IMR-90 (cell line): ENCODE data around the gene FAM217B. TPM values are rescaled to one million over a fixed set of nuclear protein-coding genes. Genes with fewer than 3 reads are reported as not detected.

Source experiments
- ATAC-seq: fragments of 200-7000 bp; cut with Tn5 transposase; 2 replicates; pipeline ENCODE4 v1.9.1; 2020; ENCODE audit warnings: low read depth, mild to moderate bottlenecking, moderate library complexity
- BruUV-seq: library from RNA; stranded (reverse); fragments of 400-500 nt; replicated peaks from 2 replicates; lab custom pipeline; 2021; lab: Mats Ljungman, UMichigan
- CTCF ChIA-PET: fragments of 300-600 bp; formaldehyde crosslinking; extraction: SDS; loops from one replicate; lab custom pipeline; 2021; ENCODE audit warnings: antibody characterized with exemption; lab: Yijun Ruan, JAX
- POLR2A ChIA-PET: fragments of 300-600 bp; sonication (Branson Sonifier 250); formaldehyde crosslinking; loops from one replicate; lab custom pipeline; 2022; ENCODE audit warnings: antibody characterized with exemption; ENCODE audit not compliant: unreplicated experiment; lab: Charles Lee
- DNase-seq: peaks from one replicate; pipeline ENCODE4 v3.0.0; 2013
- H2AFZ ChIP-seq: replicated peaks from 2 replicates; pipeline ENCODE3; 2013; ENCODE audit warnings: low read length, mild to moderate bottlenecking; ENCODE audit not compliant: poor library complexity
- H2AK5ac ChIP-seq: 2 replicates; pipeline ENCODE4 v1.6.1; 2013; ENCODE audit warnings: low read depth, low read length, inconsistent platforms
- H2AK9ac ChIP-seq: replicated peaks from 2 replicates; pipeline ENCODE3; 2013; ENCODE audit warnings: mild to moderate bottlenecking, low read depth, low read length, moderate library complexity; ENCODE audit not compliant: poor library complexity
- H2BK120ac ChIP-seq: 2 replicates; pipeline ENCODE4 v1.6.1; 2013; ENCODE audit warnings: low read depth, low read length, inconsistent platforms
- H2BK15ac ChIP-seq: 3 replicates; pipeline ENCODE4 v1.6.1; 2013; ENCODE audit warnings: low read depth, low read length, inconsistent platforms
- H2BK20ac ChIP-seq: 2 replicates; pipeline ENCODE4 v1.6.1; 2013; ENCODE audit warnings: low read depth, mild to moderate bottlenecking, inconsistent platforms, low read length, moderate library complexity
- H2BK5ac ChIP-seq: 2 replicates; pipeline ENCODE4 v1.6.1; 2013; ENCODE audit warnings: mild to moderate bottlenecking, low read depth, low read length, inconsistent platforms; ENCODE audit not compliant: poor library complexity, severe bottlenecking
- H3K14ac ChIP-seq: replicated peaks from 2 replicates; pipeline ENCODE4 v1.6.1; 2013; ENCODE audit warnings: low read depth, low read length, inconsistent platforms
- H3K18ac ChIP-seq: 2 replicates; pipeline ENCODE4 v1.6.1; 2013; ENCODE audit warnings: low read depth, low read length, control low read depth
- H3K23ac ChIP-seq: 2 replicates; pipeline ENCODE4 v1.6.1; 2013; ENCODE audit warnings: low read depth, low read length, inconsistent platforms
- H3K27ac ChIP-seq: 2 replicates; pipeline ENCODE4 v1.5.1; 2013; ENCODE audit warnings: mild to moderate bottlenecking, control low read depth, low read length; ENCODE audit not compliant: insufficient read depth
- H3K27me3 ChIP-seq: 2 replicates; pipeline ENCODE4 v1.6.1; 2013; ENCODE audit warnings: low read length; ENCODE audit not compliant: control insufficient read depth, insufficient read depth
- H3K36me3 ChIP-seq: 2 replicates; pipeline ENCODE4 v1.6.1; 2013; ENCODE audit warnings: low read length, mixed read lengths; ENCODE audit not compliant: control insufficient read depth, insufficient read depth
- H3K4ac ChIP-seq: 2 replicates; pipeline ENCODE4 v1.6.1; 2013; ENCODE audit warnings: low read depth, low read length, inconsistent platforms
- H3K4me1 ChIP-seq: 2 replicates; pipeline ENCODE4 v1.6.1; 2013; ENCODE audit warnings: low read length, mixed read lengths; ENCODE audit not compliant: control insufficient read depth, insufficient read depth
- H3K4me2 ChIP-seq: 2 replicates; pipeline ENCODE4 v1.6.1; 2013; ENCODE audit warnings: low read depth, mild to moderate bottlenecking, control low read depth, low read length, moderate library complexity
- H3K4me3 ChIP-seq: 2 replicates; pipeline ENCODE4 v1.5.1; 2013; ENCODE audit warnings: low read depth, mild to moderate bottlenecking, control low read depth, low read length, moderate library complexity; ENCODE audit not compliant: insufficient read depth
- H3K56ac ChIP-seq: 2 replicates; pipeline ENCODE4 v1.6.1; 2013; ENCODE audit warnings: low read length, inconsistent platforms; ENCODE audit not compliant: insufficient read depth; ENCODE audit errors: extremely low read depth
- H3K79me1 ChIP-seq, 2 experiments: 2 replicates each; pipeline ENCODE4 v1.6.1; 2013; ENCODE audit warnings: low read length in 2 of 2, inconsistent platforms in 1 of 2, low read depth in 1 of 2
- H3K9ac ChIP-seq: 2 replicates; pipeline ENCODE4 v1.6.1; 2013; ENCODE audit warnings: low read depth, low read length, control low read depth
- H3K9me1 ChIP-seq: 2 replicates; pipeline ENCODE4 v1.6.1; 2013; ENCODE audit warnings: low read length, inconsistent platforms; ENCODE audit not compliant: insufficient read depth
- H3K9me3 ChIP-seq: 2 replicates; pipeline ENCODE4 v1.6.1; 2013; ENCODE audit warnings: low read length; ENCODE audit not compliant: control insufficient read depth, insufficient read depth
- H4K20me1 ChIP-seq: 2 replicates; pipeline ENCODE4 v1.6.1; 2013; ENCODE audit warnings: low read length, inconsistent platforms; ENCODE audit not compliant: insufficient read depth
- H4K5ac ChIP-seq: 2 replicates; pipeline ENCODE4 v1.6.1; 2013; ENCODE audit warnings: mild to moderate bottlenecking, low read depth, low read length, control low read depth
- H4K8ac ChIP-seq, 2 experiments: 2 replicates each; pipeline ENCODE4 v1.6.1; 2013; ENCODE audit warnings: low read depth in 2 of 2, low read length in 2 of 2, control low read depth in 1 of 2, inconsistent platforms in 1 of 2
- H4K91ac ChIP-seq: 2 replicates; pipeline ENCODE4 v1.6.1; 2013; ENCODE audit warnings: low read depth, low read length, inconsistent platforms; ENCODE audit not compliant: insufficient read depth
- SMC3 ChIP-seq: fragments of 150-350 bp; IDR thresholded peaks from 2 replicates; pipeline ENCODE4 v1.6.1; 2016; ENCODE audit warnings: low read depth, mild to moderate bottlenecking, antibody characterized with exemption, low read length, moderate library complexity
- WGBS, 2 experiments: methylation state at CpG; one replicate each; pipeline versions ENCODE4 v1.1.5 to v1.1.7; 2013; ENCODE audit warnings: missing lambda C conversion rate in 2 of 2; ENCODE audit not compliant: insufficient read length in 1 of 2; ENCODE audit errors: extremely low coverage in 2 of 2; 5-methylcytosine and 5-hydroxymethylcytosine counted together
- dilution Hi-C: fragments of 300-500 bp; cut with HindIII; formaldehyde crosslinking; loops from one replicate; pipeline ENCODE4 v1.14.3; 2018; ENCODE audit warnings: low sequenced_read_pairs; ENCODE audit not compliant: unreplicated experiment
- in situ Hi-C: fragments of 300-500 bp; cut with MboI; formaldehyde crosslinking; loops from 3 replicates; pipeline ENCODE4 v1.14.3; 2019; ENCODE audit warnings: low sequenced_read_pairs, inconsistent platforms, mixed read lengths
- intact Hi-C: fragments of 100-400 bp; cut with micrococcal nuclease; formaldehyde crosslinking; loops from 2 replicates; pipeline ENCODE4 v1.10.0; 2022
- polyA plus RNA-seq, 3 experiments: library from polyadenylated mRNA; depleted of rRNA; stranded (reverse); fragments of >200 nt; gene quantifications; 2 replicates each; pipeline ENCODE4 v1.2.3, GENCODE V29; 2012; ENCODE audit warnings: low replicate concordance in 1 of 3
- total RNA-seq: library from RNA; depleted of rRNA; stranded (reverse); fragments of >200 nt; gene quantifications from 2 replicates; pipeline ENCODE4 v1.2.3, GENCODE V29; 2012

Gene FAM217B
- total and polyA plus RNA-seq, 2 of the 4 experiments (the other 2 are of a cell fraction) = 3.0 to 3.9 TPM

DNA sequence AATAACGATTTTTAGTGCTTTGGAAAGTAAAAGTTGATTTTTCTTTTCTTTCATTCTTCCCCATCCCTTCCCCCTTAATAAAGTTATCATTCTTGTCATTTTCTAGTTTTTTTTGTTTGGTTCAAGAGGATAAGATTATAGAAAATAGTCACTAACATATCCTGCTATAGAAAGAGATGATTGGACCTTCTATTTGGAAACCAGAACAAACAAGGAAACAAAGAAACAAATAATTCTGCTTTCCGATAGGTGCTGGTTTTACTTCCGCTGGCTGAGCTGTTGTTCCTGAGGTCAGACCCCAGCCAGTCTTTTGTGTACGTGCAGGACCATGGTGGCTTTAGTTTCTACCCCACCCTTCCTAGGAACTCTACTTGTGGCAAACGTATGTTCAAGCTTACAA lies 17.9 kb downstream of the FAM217B start, which contains the start of gene CDH26:
Gene CDH26, plus strand, starts transcription at position 301 of the 400 bp plus-strand sequence. CDS start 304 bp downstream, outside the sequence.
- CTCF ChIA-PET = no interaction called here
- Histone ChIP-seq H3K4me1 (no peaks in the 10 kb centered on the region), H2BK20ac (no peak within 1 kb of the TSS), H3K23ac (no peak within 1 kb of the TSS), H3K18ac (no peak within 1 kb of the TSS), H3K27me3 (peaks cover 10% of the 10 kb centered on the region), H3K27ac (no peak within 1 kb of the TSS), H3K4me2 (no peak within 1 kb of the TSS), H2AK9ac (no peak within 1 kb of the TSS), H2AK5ac (no peak within 1 kb of the TSS), H2BK15ac (no peak within 1 kb of the TSS), H3K4ac (no peak within 1 kb of the TSS), H3K14ac (no peak within 1 kb of the TSS), H4K20me1 (no peaks in the 10 kb centered on the region), H4K8ac (no peak within 1 kb of the TSS), H2BK120ac (no peak within 1 kb of the TSS), H4K5ac (no peak within 1 kb of the TSS), H4K91ac (no peak within 1 kb of the TSS), H3K9ac (no peak within 1 kb of the TSS), H3K56ac (no peak within 1 kb of the TSS), H3K79me1 (no peaks in the 10 kb centered on the region), H2AFZ (no peak within 1 kb of the TSS), H2BK5ac (no peak within 1 kb of the TSS), H3K9me3 (no peaks in the 10 kb centered on the region), H3K4me3 (no peak within 1 kb of the TSS), H3K9me1 (no peaks in the 10 kb centered on the region), H3K36me3 (no peaks in the 10 kb centered on the region)
- intact Hi-C loops (no loop called here), in situ Hi-C loops (no loop called here), dilution Hi-C loops (no loop called here)
- WGBS, 2 experiments = no CpG with 5 or more reads among the region's 5 CpGs
- POLR2A ChIA-PET = no interaction called here
- no peak for DNase-seq
- TF ChIP-seq SMC3 = no peak
- ATAC-seq = no peak
- BruUV-seq = no TSS peak
